Erythroblast (primary cell): ENCODE results near the gene TOGARAM2.

ENCODE experiments used
- GATA1 ChIP-seq: IDR thresholded peaks from 2 replicates; pipeline ENCODE4 v1.6.1; 2011; ENCODE audit warnings: low read depth, mild to moderate bottlenecking, control low read depth, low read length, moderate library complexity
- POLR2A ChIP-seq: IDR thresholded peaks from 2 replicates; pipeline ENCODE4 v1.6.1; 2011; ENCODE audit warnings: mild to moderate bottlenecking, low read length

- TF ChIP-seq POLR2A (no peak), GATA1 (no peak)
Observed at GRCh38 chr2:29065068-29065811, 84.1 kb downstream of the TOGARAM2 start.
